HG02610 (cell line): ENCODE data around the gene PGM1.

Source experiments
- ATAC-seq: cut with Tn5 transposase; IDR thresholded peaks from one replicate; pipeline ENCODE4 v1.9.1; 2021; ENCODE audit warnings: mild to moderate bottlenecking, moderate library complexity; ENCODE audit not compliant: unreplicated experiment

The PGM1 gene

DNA sequence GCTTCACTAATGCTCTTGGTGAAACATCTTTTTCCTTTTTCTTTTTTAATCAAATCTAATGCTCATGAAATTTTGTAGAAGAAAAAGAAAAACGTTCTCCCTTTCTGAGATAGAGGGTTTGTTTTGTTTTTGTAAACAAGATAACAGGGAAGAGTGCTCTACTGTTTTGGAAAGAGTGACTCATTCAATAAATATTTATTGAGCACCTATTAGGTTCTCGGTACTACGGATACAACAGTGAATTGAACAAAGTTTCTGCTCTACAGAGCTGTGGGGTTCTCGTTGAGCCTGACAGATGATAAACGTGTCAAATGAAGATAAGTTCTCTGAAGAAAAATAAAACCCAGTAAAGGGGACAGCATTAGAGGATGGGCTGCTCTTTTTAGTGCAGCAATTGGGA is 7.0 kb downstream of the PGM1 start:
- no peak for ATAC-seq

DNA sequence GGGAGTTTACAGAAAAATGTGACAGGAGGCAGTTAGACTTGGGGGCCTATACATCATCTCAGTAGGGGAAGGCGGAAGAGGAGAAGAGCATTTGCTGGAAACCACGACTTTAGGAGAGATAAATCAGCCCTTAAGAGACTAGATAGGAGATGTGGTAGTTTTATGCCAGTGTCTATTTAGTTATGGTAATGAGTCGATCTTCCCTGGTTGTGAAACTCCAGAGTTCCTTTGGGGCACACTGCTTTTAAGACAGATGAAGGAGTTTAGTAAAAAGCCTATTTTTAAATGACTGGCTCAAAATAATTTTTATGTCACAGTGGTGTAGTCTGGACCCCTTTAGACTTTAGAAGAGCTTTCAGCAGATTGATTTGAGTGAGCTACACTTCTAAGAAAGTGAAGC is 7.8 kb downstream of the PGM1 start:
- ATAC-seq = no peak

DNA sequence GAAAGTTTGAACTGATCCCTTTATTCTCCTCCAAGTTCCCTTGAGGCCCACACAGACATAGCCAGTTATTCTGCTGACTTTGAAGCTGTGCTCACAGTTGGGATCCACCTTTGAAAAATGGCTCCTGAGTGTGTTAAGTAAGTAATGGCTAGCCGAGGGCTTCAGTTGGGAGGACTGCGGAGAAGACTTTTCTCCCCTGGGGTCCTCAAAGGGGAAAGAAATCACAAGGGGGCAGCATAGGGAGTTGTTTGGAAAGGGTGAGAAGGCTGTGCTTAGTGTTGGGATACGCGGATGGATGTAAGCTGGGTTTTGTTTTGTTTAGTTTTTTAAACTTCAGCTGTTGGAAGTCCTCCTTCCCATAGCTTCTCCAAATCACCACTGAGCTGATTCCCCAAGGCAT is 8.3 kb downstream of the PGM1 start:
- no peak for ATAC-seq

DNA sequence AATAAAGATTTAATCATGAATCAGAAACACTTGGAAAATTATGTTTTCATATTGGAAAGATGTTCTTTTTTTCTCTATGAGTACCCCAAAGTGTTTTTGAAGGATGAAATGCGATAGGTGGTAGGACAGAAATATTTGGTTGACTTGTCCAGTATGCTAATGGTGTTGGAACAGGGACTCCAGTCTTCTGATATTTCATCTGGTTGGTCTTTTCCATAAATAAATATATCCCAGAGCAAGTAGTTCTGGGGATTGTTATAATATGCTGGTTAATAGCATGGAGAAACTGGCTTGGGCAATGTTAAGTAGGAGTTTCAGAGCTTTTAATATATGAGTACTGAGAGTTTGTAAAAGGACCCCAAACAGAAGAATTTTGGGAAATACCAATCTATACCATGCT is 8.7 kb downstream of the PGM1 start:
- no peak for ATAC-seq

DNA sequence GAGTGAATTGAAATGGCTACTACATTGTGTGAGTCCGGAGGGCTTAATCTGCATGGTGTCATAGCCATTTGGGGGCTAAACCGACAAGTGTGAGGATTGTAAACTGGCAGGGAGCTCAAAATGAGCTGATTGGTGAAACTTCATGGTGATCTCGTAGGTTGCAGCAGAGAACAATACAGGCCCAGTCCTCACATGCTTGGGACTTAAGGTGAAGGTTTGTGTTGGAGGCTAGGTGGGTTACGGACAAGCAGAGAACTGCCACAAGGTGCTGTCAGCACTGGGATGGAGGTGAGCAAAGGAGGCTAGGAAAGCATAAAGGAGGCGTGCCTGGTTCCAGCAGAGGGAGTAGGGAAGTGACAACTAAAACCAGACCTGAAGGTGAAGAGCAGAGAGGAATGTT is 9.4 kb downstream of the PGM1 start:
- ATAC-seq = no peak

DNA sequence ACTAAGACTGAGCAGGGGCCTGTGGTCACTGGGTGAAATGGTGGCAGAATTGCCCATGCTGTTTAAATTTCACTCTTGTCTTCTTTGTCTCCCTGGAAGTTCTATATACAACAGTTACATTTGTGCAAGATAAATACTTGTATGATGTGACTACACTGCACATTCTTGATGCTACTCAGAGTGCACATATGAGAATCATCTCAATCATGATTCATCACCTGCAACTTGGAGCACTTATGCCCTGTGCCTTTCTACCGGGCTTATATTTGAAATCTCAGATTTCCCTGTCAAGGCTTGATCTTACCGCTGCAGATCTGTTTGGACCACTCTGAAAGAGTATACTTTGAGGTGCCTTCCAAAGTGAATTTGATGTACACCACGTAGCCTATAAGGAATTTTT is 10.6 kb downstream of the PGM1 start:
- no peak for ATAC-seq

DNA sequence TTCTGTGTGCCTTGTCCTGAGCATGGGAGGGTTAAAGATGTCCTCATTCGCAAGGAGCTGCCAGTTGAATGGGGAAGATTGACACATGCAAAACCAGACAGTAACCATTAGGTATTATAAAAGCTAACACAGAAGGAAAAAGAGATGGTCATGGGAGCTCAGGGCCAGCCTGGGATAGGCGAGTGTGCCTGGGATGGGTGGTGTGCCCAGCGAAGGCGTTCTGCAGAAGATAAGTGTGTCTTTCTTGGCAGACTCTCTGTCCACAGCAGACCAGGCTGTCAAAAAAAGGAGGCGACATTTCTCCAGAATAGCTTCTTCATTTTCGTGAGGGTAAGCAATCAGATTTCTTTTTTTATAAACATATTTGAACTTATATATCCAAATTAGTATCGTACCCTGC is 14.1 kb downstream of the PGM1 start:
- ATAC-seq = no peak

DNA sequence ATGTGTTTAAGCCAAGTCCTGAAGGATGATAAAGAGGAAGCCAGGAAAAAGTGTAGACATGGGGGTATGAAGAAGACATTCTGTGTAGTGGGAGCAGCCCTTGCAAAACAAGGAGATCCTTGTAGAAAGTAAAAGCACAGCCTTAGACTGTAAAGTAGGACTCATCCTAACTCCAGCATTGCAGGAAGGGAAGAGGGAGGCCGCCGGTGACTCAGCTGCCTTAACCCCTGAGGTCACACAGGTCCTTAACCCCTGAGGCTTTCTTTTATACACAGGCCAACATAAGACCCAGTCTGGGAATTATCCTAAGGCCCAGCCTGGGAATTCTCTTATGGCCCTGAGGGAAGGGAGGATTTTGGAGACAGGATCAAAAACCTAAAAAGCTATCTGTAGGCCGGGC is 18.0 kb downstream of the PGM1 start:
- ATAC-seq = no peak

DNA sequence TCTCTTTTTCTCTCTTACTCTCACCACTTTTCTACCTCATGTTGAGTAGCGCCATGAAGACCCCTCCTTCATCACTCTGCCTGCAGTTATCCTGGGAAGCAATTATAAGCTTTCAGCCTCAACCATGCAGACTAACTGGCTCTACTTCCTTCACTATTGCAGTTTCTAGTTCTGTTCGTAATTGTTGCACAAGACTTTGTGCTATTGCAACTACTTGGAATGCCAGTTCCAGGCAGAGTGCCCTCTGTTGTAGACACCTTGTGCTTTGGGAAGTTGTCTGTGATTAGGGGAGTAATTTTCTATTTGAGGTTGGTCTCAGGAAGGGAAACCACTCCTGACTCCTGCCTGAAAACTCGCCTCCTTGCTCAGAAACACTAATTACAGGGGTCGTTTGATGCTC is 19.4 kb downstream of the PGM1 start:
- no peak for ATAC-seq

DNA sequence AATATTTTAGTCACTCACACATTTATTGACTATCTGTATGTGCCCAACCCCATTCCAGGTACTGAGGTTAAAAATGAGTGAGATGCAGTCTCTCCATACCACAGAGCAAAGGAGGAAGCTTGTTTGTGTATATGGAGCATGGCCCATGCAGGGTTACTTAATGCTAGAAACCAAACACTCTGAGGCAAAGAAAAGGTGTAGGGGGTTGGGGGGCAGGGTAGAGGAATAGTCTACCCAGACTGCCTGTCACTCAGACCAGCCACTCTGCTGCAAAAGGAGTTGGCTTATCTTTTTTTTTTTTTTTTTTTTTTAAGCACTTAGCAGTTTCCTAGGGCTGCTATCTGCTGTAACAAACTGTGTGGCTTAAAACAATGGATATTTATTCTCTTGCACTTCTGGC is 19.8 kb downstream of the PGM1 start:
- ATAC-seq = no peak

DNA sequence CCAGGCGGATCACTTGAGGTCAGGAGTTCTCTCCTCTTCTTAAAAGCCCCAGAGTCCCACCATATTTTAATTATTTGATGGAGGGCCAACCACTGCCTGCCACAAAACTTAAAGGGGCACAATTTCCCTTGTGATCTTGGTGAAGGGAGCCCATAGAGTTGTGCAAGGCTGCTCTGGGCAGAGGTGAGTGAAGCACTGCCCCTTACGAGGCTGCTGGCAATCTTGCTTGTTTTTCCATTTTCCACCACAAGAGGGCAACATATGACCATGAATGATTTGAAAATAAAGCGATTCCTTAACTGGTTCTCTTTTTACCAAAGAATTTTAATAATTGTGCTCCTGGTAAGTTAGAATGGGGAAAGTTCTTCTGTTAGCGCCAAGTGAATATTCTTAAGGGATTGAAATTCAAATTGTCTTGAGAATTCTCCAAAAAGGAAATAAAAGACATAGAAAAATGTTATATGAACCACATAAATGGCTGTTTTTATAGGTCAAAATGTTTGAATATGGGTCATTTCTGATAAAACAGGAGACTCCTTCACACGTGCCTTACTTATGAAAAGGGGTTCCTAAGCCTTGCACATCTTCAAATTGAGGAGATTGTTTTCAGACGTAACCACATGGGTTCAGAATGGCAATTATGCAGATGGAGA is 22.7 kb downstream of the PGM1 start:
- no peak for ATAC-seq

DNA sequence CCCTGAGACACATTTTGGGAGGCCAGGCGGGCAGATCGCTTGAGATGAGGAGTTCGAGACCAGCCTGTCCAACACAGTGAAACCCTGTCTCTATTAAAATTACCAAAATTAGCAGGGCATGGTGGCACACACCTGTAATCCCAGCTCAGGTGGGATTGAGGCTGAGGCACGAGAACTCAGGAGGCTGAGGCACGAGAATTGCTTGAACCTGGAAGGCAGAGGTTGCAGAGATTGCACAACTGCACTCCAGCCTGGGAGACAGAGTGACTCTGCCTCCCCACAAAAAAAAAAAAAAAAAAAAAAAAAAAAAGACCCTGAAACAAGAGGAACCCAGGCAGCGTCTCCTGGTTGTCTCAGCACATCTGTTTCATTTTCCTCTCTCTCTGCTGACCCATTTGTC is 24.2 kb downstream of the PGM1 start:
- ATAC-seq = no peak

DNA sequence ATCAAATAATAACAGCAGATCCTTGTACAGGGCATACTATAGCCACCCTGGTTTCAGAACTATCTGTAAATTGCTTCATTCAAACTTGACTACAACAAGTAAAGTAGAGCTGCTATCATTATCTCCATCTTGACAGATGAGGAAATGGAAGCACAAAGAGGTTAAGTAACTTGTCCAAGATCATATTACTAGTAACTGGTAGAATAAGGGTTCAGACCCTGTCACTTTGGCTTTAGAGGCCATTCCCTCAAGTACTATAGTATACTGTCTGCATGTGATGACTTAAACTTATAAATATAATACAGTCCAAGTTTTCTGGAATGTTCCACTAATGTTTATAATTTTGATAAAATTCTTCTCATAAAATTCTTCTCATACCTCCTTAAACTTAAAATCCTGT is 24.8 kb downstream of the PGM1 start:
- ATAC-seq = no peak

DNA sequence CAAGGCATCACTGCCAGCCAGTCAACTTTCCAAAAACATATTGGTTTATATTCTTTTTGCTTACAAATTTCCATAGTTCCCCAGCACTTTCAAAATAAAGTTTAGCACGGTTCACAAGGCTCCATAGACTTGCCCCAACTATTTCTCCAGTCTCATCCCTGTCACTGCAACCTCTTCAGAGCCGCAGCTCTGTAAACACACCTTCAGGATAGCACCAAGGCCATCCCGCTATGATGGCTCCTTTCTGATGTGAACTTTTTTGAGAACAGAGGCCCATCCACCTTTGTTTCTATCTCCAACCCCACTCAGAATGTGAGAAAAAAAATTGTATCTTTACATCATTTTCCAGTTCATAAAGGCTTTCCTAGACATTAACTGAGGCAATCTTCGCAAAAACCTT is 26.3 kb downstream of the PGM1 start:
- ATAC-seq = no peak

DNA sequence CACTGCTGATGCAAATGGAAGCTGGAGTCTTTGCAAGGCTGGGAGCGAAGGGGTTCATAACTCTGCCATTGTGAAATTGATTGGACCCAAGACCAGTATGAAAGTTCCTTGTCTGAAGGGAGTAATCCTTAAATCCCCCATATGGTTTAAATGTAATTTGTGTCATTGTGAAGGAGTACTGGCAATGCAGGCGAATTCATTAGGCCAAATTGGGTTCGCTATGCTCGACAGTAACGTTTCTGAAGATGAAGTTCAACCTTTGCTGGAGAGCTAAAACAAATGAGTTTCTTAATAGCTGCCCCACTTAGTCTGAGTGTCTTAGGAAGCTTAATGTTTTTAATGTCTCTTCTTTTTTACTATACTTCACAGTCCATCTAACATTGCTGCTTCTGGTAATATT is 27.5 kb downstream of the PGM1 start:
- ATAC-seq = no peak

DNA sequence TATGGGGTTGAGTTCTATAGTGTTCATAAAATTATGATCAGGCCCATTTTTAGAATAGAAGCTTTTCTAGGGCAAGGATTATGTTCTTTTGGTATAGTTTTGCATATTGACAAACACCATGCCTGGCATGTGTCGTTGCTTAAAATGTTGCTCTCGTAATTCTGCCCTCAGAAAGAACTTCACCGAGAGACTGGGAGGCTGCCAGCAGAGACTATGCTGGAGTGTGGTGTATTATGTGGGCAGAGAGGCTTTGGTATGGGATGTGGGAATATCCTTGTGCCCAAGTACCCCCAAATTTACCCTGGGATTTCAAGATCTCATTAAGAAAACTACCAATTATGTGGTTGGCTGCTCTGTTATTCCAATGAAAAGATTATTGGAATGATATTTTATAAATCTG is 27.9 kb downstream of the PGM1 start:
- no peak for ATAC-seq

DNA sequence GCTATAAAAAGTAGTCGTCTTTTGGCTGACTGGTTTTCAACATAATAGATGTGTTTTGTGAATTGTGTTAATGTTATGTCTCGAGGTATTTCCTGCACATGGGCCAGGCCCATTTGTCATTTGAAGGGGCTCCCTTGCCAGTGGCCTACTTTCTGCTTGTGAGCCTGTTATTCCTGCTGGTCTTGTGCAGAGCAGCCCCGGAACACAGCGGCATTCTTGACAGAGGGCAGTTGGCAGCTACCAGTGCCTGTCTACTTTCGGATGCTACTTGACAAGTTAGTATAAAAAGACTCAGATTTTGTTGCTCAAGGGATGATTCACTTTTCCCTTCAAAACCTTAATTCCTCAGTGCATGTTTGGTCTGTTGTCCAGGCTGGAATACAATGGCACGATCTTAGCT is 28.5 kb downstream of the PGM1 start:
- ATAC-seq = no peak

DNA sequence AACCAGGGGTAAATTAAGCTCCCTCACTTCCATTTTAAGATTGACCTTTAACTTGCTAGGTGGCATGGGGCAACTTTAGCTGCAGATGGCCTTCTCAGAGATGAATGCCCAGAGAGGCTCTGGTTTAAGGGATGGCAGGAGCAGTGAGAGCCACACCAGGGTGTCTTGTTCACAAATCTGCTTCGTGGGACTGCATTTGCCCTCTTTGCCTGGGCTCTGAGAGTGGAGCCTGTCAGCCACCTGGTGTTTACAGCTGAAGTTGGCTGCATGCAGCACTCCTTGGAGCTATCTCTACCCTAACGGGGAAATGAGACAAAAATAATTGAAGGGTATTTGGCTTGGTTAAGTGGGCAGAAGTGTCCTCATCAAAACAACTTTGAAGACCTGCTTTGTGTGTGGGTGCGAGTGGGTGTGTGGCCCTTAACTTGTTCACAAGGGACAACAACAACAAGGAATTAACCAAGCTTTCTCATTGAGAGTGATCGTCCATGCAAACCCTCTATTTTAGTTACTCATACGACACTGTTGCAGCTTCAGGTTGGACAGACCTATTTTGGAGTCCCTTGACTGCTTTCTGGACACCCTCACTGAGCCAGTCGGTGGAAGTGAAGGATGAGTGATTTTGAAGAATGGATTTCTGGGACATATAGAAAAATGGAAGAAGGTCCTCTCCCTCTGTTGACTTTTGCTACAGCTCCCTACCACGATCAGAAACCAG is 29.8 kb downstream of the PGM1 start:
- ATAC-seq = no peak

DNA sequence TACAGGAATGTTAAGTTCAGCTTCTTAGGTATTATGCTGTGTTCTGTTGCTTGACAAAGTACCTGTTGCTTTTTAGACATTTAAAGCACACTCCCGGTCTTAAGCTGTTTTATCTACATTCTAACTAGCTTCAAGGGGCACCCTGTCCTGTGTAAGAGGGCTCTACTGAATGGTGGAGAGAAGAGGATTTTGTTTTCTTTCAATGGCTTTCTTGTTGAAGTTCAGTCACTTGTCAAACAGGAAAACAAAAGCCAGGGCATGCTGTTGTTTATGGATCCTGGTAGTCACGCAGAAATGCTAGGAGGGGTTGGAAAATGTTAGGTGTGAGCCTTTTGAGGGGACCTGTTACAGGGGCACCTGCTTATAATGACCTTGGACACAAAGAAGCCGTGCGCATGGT is 30.7 kb downstream of the PGM1 start:
- ATAC-seq = no peak

DNA sequence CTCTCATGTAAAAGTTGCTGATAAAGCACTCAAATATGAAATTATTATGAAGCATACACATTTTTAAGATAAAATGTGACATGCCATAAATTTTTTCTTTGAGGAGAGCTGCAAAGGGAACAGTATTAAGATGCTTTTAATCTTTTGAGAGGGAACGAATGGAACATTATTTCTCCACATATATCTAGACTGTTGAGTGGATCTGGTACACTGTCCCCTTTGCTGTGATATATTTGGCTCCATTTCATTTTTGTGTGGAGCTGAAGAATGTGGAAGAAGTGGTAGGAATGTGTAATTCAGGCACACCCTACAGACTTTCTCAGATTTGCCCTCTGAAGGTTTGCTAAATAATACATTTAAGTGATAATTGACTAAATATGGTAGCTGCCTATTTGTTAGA is 31.7 kb downstream of the PGM1 start:
- no peak for ATAC-seq

DNA sequence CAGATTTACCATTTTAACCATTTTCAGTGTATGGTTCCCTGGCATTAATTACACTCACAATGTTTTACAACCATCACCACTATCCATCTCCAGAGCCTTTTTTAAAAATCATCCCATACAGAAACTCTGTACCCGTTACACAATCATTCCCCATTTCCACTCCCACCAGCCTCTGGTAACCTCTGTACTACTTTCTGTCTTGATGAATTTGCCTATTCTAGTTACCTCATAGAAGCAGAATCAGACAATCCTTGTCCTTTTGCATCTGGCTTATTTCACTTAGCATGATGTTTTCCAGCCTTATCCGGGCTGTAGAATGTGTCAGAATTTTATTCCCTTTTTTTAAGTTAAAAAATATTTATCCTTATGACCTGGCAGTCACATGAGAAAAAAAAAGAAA is 33.0 kb downstream of the PGM1 start:
- no peak for ATAC-seq

DNA sequence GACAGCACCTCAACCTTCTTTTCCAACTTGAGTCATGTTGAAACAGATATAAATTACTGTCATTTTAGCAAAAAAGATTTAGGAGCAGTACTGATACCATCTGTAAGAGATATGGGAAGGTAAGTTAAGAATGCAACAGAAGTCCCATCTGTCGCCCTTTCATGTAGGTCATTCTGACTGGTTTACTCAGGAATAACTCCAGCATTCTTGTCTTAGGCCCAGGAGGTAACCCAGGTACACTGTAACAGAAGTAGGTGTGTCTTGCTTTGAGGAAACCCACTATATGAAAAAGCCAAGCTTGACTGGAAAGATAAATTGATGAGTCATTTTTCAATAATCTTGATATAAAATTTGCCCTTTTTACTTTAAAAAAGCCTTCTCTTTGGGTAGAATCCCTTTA is 35.4 kb downstream of the PGM1 start:
- no peak for ATAC-seq

DNA sequence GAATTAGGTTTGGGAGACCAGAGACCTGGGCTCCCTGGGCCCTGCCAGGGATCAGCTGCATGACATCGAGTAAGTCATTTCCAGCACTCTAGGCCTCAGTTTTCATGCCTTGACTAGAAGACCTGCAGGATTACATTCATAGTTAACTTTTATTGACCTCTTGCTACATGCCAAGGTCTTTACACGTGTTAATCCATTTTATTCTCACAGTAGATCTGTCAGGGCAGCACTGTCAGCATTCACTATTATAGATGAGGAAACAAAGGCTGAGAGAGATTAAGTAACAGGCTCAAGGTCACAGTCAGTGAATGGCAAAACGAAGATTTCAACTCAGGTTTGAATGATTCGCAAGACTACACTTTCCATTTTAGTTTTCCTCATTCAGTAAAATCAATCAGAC is 37.0 kb downstream of the PGM1 start:
- no peak for ATAC-seq
